HG03342 (cell line): Measurements from ENCODE around the gene RAPGEF3.

Experiments
- ATAC-seq: cut with Tn5 transposase; IDR thresholded peaks from one replicate; pipeline ENCODE4 v1.9.1; 2021; ENCODE audit warnings: mild to moderate bottlenecking, moderate library complexity; ENCODE audit not compliant: unreplicated experiment

RAPGEF3 gene

GRCh38 chr12:47777741-47778558, 19.3 kb upstream of the RAPGEF3 start:
- ATAC-seq, result no peak

GRCh38 chr12:47777151-47777550, 18.5 kb upstream of the RAPGEF3 start:
- no peak for ATAC-seq

DNA sequence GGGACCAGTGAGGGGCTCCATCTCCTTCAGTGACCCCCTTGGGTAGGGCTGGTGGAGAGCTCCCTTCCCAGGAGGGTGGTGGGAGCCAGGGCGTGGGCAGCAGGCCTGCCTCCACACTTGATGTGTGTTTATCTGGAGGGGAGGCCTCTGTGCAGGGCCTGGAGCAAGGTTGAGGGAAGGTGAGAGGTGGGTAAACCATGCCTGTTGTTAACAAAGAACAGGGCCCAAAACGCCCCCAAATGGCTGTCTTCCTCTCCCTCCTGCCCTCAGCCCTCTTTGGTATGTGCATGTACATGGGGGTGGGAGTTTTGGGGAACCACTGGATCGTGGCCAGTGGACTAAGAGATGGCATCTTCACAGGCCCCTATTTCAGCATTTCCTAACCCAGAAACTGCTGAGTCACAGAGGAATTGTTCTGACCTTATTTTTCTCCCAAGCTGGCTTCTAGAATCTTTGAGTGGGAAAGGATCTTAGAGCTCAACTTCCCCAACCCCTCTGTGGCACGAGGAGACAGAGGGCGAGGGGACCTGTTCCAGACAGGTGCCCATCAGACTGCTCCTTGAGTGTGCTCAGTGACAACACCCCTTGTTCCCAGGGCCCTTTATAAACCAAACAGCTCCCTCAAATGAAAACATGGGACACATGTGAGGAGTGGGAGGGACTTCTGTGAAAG, 17.9 kb upstream of the RAPGEF3 start:
- ATAC-seq, result no peak

GRCh38 chr12:47775100-47775911, 16.6 kb upstream of the RAPGEF3 start:
- ATAC-seq, result no peak

DNA sequence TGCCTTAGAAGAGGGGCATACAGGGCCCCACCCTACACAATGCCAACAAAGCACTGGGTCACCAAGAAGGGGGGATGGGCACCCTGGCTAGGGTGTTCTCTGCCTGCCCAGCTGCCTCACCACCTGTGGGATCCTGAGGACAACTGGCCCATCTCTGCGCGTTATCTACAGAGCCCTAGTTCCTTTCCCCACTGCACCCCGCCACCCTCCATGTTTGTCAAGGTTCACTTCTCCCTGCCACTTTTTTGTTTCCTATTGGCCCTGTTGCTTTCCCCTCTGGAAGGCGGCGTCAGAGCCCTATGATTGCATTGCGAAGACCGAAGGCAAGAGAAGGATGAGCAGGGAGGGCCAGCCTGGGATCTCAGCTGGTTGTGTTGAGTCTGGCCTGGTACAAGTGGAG, 16.0 kb upstream of the RAPGEF3 start:
- ATAC-seq, result no peak

DNA sequence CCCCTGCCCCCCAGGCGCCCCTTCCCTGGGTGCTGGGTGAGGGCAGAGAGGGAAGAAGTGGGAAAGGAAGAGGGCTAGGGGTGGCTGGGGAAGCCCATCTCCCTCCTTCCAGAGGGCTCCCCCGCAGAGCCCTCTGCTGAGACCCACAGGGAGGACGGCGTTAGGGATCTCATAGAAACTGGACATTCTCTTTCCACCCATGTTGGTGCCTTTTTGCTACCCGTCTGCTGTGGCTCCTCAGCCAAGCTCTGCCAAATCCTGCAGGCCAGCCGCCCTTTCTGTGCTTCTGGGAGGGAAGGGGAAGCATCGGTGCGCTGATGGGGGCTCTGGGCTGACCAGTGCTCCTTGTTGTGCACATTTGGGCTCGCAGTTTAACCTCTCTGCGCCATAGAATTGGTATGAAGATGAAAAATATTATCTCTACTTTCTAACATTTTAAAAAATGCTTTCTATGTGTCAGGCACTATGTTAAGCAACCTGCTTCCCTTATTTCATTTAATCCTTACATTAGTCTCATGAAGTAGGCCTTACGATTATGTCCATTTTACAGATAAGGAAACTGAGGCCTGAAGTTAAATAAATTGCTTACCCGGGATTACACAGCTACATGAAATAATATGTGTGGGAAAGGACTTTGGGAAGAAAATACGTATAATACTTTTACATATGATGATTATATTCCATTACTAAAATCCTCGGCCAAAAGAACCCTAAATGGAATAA, 15.3 kb upstream of the RAPGEF3 start:
- ATAC-seq, result no peak

GRCh38 chr12:47773062-47773857, 14.6 kb upstream of the RAPGEF3 start, which contains the start of gene SLC48A1:
Gene SLC48A1, plus strand, starts transcription at chr12:47773238. Its CDS starts 67 bp downstream, at chr12:47773305.
- ATAC-seq, result peak; percentile 82

DNA sequence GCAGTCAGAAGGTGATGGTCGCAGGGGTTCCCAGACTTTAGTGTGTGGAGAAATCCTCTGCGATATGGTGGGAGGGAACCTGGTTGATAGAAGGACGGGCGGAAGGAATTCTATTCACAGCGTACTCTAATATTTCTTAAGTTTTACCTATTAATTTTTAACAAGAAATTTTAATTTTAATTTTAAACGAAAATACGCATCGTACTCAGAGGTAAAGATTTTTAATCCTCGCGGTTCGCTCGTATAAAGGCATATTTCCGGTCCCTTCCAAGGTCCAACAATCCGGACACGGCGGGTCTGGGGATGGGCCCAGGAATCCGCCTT, 14.0 kb upstream of the RAPGEF3 start:
- ATAC-seq, result no peak

GRCh38 chr12:47772094-47772660, 13.5 kb upstream of the RAPGEF3 start:
- no peak for ATAC-seq

DNA sequence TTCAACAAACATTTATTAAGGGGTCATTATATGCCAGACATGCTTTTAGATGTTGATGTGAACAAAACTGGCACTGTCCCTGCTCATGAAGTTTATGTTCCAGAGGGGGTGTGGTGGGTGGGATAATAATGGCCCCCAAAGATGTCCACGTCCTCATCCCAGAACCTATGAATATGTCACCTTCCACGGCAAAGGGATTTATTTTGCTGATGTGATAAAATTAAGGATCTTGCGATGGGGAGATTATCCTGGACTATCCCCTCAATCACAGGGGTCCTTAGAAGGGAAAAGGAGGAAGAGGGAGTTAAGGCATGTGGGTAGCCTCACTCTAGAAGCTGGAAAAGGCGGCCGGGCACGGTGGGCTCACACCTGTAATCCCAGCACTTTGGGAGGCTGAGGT, 12.6 kb upstream of the RAPGEF3 start:
- no peak for ATAC-seq

DNA sequence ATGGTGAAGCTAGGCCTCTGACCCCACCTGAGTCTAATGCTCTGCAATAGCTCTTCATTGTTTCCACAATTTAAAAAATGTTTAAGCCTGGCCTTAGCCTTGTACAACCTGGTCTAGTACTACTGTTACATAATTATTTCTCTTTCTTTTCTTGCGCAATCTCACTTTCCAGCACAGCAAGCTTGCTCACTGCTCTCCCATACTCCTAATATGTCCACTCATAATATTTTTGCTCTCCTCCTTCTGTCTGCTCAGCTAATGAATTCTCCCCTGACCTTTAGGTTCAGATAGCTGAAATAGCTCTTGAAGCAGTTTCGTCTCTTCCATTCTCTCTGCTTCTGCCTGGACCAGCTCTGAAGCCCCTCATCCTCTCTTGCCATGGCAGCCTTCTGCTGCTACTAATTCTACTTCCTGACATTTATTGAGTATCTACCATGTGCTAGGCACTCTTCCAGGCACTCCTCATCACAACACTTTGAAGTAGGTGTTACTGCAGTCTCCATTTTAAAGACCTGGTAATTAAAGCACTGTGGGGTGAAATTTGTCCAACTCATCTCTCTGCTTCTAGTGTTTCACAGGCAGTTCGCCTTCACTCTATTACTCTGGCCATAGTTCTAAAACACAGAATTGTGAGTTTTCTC, 11.5 kb upstream of the RAPGEF3 start:
- ATAC-seq, result no peak

DNA sequence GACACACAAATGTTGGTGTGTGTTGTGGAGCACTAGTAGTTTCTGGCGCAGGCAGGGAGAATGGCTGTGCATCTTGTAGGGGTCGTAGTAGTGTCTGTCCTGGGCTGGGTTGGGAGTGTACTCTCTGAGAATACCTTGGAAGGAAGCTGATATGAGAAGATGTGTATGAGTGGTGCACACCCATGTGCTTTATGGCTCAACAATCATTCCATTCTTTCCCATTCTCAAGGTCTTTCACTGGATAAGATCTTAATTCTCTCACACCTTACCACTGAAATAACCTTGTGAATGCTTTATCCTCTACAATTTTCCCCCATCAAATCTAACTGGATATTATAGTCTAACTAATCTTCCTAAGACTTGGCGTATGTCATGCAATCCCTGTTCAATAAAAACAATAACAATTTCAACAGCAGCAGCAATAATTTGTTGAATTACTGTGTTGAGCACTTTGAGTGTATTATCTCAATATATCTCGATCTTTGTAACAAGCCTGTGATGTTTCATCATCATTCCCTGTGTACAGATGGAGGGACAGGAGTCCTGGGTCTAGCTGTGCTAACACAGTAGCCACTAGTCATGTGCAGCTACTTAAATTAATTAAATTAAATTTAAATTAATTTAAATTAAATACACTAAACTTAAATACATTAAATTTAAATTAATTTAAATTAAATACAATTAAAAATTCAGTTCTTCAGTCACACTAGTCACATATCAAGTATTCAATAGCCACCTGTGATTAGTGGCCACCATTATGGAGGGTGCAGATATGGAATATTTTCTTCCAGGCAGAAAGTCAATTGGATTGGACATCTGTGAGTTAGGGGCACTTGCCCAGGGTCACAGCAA, 10.8 kb upstream of the RAPGEF3 start:
- no peak for ATAC-seq

DNA sequence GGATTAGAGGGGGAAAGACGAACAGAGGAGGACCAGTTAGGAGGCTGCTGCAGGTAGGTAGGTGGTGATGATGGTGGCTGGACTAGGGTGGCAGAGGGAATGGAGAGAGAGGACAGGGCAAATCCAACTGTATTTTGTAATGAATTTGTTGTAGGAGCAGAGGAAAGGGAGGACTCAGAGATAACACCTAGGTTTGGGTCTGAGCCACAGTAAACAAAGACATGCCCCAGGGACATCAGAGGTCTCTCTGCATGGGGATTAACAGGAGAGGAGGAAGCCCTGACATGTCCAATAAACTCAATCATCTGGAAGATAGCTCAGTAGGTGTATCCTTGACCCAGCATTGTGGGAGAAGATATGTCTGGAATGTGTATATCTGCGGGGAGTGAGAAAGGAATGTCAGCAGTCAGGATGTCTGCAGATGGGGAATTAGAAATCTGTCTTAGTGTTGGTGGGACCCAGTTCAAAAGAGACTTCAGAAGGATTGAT, 9.7 kb upstream of the RAPGEF3 start:
- ATAC-seq, result no peak

DNA sequence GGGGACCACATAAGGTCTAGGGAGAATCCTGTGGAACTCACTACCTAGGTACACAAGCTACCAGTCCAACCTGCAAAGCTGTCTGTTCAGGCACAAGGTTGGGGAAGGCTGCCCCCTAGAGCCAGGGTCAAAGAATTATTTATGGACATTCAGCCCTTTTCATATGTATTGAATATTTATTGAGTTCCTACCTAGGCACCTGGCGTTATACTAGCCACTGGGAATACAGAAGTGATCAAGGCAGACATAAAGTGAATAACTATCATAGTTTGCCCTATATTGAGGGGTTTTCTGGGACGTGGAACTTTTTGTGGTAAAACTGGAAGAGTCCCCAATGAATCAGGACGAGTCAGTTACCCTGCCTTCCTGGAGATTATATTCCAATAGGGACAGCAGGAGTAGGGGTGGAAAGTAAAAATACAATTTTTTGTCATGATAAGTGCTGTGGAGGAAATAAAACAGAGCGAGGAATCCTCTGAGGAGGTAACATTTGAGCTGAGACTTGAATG, 8.6 kb upstream of the RAPGEF3 start:
- ATAC-seq, result no peak

DNA sequence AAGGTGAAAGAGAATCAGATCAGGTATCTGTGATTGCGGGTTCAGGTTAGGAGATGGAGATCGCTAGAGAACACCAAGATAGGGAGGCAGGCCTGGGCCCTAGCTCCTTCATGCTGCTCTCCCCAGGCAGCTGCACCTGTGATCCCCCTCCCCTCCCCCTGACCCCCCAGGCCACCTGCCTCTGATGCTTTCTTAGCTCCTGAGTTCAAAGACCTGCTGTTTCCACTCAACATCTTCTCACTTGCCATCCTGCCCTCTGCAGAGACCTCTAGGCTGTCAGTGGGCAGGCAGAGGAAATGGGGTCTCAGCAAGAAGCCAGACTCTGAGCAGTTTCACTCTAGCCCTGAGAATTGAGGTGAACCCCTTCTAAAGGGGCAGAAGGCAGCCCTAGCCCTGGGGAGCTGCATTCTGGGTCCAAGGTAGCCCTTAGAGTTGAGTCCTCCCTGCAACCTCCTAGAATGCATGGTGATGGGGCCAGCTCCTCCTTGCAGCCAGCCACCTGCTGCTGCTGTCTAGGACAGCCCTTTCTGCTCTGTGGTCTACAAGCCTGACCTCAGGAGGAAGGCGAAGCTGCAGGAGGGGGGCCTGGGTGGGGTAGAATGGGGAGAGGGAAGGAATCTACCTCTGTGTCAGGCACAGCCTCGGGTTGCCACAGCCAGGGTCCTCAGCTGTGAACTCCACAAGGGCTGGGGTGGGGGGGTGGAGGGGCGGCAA, 8.0 kb upstream of the RAPGEF3 start:
- ATAC-seq, result no peak

- ATAC-seq, result no peak
Observed at GRCh38 chr12:47763481-47764346, 5.0 kb upstream of the RAPGEF3 start.
